ENCODE data around the gene EVPL. TPM values are rescaled to one million over a fixed set of nuclear protein-coding genes. Genes with fewer than 3 reads are reported as not detected.

Gene EVPL
- total RNA-seq, 1 experiment from 2014 or later: 7.7 TPM

DNA sequence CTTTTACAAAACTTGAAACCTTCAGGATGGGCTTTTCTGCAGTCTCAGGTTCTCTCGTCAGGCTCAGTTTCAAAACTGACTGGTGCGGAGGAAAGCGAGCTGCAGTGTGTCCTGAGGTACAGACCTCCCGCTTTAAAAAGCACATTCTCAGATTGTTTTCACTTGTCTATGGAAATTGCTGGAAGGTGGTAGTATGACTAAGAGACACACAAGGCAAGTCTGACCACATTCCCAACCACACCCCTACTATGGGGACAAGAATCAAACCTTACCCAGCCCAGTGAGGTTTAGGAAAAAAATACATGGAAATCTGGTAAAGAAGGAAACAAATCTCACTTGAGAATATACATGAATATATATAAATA is 27.0 kb upstream of the EVPL start:
- peak; percentile 71 for DNase-seq (ENCODE audit: unreplicated experiment)
- POLR2A ChIA-PET: interaction anchor here (0.9 to 1.6 kb wide), 3 partner anchors 16 to 149 kb away, joined by 3 to 8 read pairs (median 4); partner anchors contain the start of genes MRPL38 and SRP68
- H3K36me3 Mint-ChIP-seq (ENCODE audit: insufficient read depth, unreplicated experiment): peaks cover 93% of the 10 kb centered on the region
- no peaks in the 10 kb centered on the region for H3K27me3 Mint-ChIP-seq (ENCODE audit: insufficient read depth, unreplicated experiment)
- H3K9me3 Mint-ChIP-seq (ENCODE audit: unreplicated experiment): peaks cover 5% of the 10 kb centered on the region
- no peak overlapping the region for H3K27ac Mint-ChIP-seq (ENCODE audit: low read depth, unreplicated experiment)
- peaks cover 13% of the 10 kb centered on the region for H3K4me1 Mint-ChIP-seq (ENCODE audit: insufficient read depth, unreplicated experiment)
- no TSS peak for BruUV-seq (replicated peaks)
- CTCF ChIA-PET: interaction anchor here (0.6 to 1.8 kb wide), 2 partner anchors 40 to 152 kb away, joined by 3 to 6 read pairs; no protein-coding TSS in a partner anchor
- no peak overlapping the region for H3K4me3 Mint-ChIP-seq (ENCODE audit: unreplicated experiment)
- TF ChIP-seq, protein P1, sequence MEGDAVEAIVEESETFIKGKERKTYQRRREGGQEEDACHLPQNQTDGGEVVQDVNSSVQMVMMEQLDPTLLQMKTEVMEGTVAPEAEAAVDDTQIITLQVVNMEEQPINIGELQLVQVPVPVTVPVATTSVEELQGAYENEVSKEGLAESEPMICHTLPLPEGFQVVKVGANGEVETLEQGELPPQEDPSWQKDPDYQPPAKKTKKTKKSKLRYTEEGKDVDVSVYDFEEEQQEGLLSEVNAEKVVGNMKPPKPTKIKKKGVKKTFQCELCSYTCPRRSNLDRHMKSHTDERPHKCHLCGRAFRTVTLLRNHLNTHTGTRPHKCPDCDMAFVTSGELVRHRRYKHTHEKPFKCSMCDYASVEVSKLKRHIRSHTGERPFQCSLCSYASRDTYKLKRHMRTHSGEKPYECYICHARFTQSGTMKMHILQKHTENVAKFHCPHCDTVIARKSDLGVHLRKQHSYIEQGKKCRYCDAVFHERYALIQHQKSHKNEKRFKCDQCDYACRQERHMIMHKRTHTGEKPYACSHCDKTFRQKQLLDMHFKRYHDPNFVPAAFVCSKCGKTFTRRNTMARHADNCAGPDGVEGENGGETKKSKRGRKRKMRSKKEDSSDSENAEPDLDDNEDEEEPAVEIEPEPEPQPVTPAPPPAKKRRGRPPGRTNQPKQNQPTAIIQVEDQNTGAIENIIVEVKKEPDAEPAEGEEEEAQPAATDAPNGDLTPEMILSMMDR (IDR thresholded peaks at IDR 0.05; ENCODE audit: unreplicated experiment): no peak
- intact Hi-C loops (cut with micrococcal nuclease): no loop called here

DNA sequence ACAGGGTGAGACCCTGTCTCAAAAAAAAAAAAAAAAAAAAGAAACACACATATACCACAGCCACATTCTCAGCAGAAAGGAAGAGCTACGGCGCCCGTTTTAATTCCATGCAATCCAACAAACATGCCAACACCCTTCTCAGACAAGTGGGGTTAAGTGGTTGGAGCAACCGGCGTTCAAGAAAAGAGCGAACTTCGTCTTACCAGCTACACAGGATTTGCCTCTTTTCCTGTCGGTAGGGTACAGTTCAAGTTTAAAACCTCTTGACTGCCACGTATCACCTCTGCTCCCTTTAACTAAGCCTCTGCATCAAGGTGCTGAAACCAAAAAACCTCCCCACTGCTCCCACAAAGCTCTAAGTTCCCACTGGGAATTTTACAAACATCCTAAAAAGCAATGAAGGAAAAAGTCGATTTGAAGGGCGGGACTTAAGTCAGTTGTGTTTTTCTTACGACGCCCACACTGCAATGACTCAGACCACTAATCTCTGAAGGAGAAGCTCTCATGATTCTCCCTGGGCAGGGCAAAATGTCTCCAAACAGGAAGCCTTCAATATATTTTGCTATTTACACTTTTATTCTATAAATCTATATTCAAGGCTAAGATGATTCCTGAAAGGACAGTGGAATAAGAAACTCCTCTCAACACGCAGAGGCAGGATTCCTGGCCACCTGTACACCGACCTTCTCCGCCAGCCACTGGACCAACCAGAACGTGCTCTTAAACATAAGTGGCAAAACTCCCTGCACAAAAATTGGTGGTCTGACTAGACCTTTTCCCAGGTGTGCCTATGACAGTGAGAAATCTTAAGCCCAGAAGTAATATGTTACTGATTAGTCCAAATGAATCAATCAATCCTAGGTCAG is 26.4 kb upstream of the EVPL start:
- TF ChIP-seq, protein P1 (IDR thresholded peaks at IDR 0.05; ENCODE audit: unreplicated experiment): no peak
- H3K4me1 Mint-ChIP-seq (ENCODE audit: insufficient read depth, unreplicated experiment): peaks cover 13% of the 10 kb centered on the region
- no peak overlapping the region for H3K4me3 Mint-ChIP-seq (ENCODE audit: unreplicated experiment)
- ChIA-PET POLR2A (interaction anchor here (1.3 to 1.6 kb wide), 2 partner anchors 16 to 18 kb away, joined by 3 to 8 read pairs; partner anchors contain the start of gene SRP68), CTCF (interaction anchor here (1.8 kb wide), 1 partner anchor 40 kb away, joined by 6 read pairs; no protein-coding TSS in a partner anchor)
- DNase-seq (ENCODE audit: unreplicated experiment): peak; percentile 70
- no peaks in the 10 kb centered on the region for H3K27me3 Mint-ChIP-seq (ENCODE audit: insufficient read depth, unreplicated experiment)
- H3K36me3 Mint-ChIP-seq (ENCODE audit: insufficient read depth, unreplicated experiment): peaks cover 93% of the 10 kb centered on the region
- peaks cover 5% of the 10 kb centered on the region for H3K9me3 Mint-ChIP-seq (ENCODE audit: unreplicated experiment)
- intact Hi-C loops (cut with micrococcal nuclease): no loop called here
- no peak overlapping the region for H3K27ac Mint-ChIP-seq (ENCODE audit: low read depth, unreplicated experiment)
- BruUV-seq (replicated peaks): no TSS peak

DNA sequence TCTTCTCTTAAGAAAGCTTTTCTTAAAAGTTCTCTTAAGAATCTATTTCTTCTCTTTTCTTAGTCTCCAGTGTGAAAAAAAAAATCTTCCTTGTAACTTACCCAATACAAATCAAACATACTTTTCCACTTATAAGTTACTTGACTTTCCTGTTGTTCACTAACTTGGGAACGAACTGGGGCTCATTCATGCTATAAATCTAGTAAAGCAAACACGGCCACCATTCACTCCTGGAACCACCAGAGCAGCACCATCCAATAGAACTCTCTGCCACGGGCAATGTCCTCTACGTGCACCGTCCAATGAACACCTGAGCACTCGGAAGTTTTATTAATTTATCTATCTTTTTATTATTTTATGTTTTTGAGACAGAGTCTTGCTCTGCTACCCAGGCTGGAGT is 24.5 kb upstream of the EVPL start:
- no peaks in the 10 kb centered on the region for H3K27me3 Mint-ChIP-seq (ENCODE audit: insufficient read depth, unreplicated experiment)
- POLR2A ChIA-PET: interaction anchor here (0.6 to 0.9 kb wide), 2 partner anchors 12 to 28 kb away, joined by 3 to 5 read pairs; no protein-coding TSS in a partner anchor
- CTCF ChIA-PET: interaction anchor here (1.0 to 1.4 kb wide), 2 partner anchors 15 to 38 kb away, joined by 4 to 6 read pairs; no protein-coding TSS in a partner anchor
- no peak for DNase-seq (ENCODE audit: unreplicated experiment)
- no TSS peak for BruUV-seq (replicated peaks)
- intact Hi-C loops (cut with micrococcal nuclease): no loop called here
- TF ChIP-seq, protein P1 (IDR thresholded peaks at IDR 0.05; ENCODE audit: unreplicated experiment): no peak
- H3K4me1 Mint-ChIP-seq (ENCODE audit: insufficient read depth, unreplicated experiment): peaks cover 13% of the 10 kb centered on the region
- H3K36me3 Mint-ChIP-seq (ENCODE audit: insufficient read depth, unreplicated experiment): peaks cover 86% of the 10 kb centered on the region
- peak overlapping the region; percentile 31 for H3K27ac Mint-ChIP-seq (ENCODE audit: low read depth, unreplicated experiment)
- peaks cover 5% of the 10 kb centered on the region for H3K9me3 Mint-ChIP-seq (ENCODE audit: unreplicated experiment)
- no peak overlapping the region for H3K4me3 Mint-ChIP-seq (ENCODE audit: unreplicated experiment)
